HCT116 (cell line): Measurements from ENCODE around the gene SORL1. TPM values are rescaled to one million over a fixed set of nuclear protein-coding genes. Genes with fewer than 3 reads are reported as not detected.

Experiments
- ATAC-seq: fragments of 200-7000 bp; cut with Tn5 transposase; 2 replicates; pipeline ENCODE4 v1.9.1; 2020; ENCODE audit warnings: mild to moderate bottlenecking, moderate library complexity
- BruUV-seq: library from RNA; stranded (reverse); fragments of 400-500 nt; replicated peaks from 2 replicates; lab custom pipeline; 2021; lab: Mats Ljungman, UMichigan
- CTCF ChIA-PET: fragments of 300-600 bp; sonication (Branson Sonifier 250); formaldehyde crosslinking; loops from one replicate; lab custom pipeline; 2021; ENCODE audit warnings: antibody characterized with exemption; lab: Charles Lee
- POLR2A ChIA-PET: fragments of 300-600, 350-600 bp; sonication (Branson Sonifier 250); formaldehyde crosslinking; loops from one replicate; lab custom pipeline; 2021; ENCODE audit warnings: antibody characterized with exemption; lab: Charles Lee
- RAD21 ChIA-PET, 2 experiments: fragments of 300-600 bp; sonication (Branson Sonifier 250); formaldehyde crosslinking; loops; one replicate each; lab custom pipeline; 2023; ENCODE audit warnings: low total read pairs in 2 of 2; ENCODE audit not compliant: uncharacterized antibody in 2 of 2, unreplicated experiment in 2 of 2, low non-redundant PET in 1 of 2; lab: Charles Lee
- DNase-seq: peaks from one replicate; pipeline ENCODE4 v3.0.0-alpha.2; 2010; ENCODE audit warnings: low read depth, low spot score
- H2AFZ ChIP-seq: fragments of 200-600 bp; shearing (Covaris generic), sonication (generic); 2 replicates; pipeline ENCODE4 v1.6.1; 2017; ENCODE audit warnings: low read depth, mixed run types, mixed read lengths, antibody characterized with exemption, low read length; ENCODE audit not compliant: poor library complexity, severe bottlenecking
- H3K27ac ChIP-seq: 2 replicates; pipeline ENCODE4 v1.5.1; 2012; ENCODE audit warnings: low read depth, low read length
- H3K27me3 ChIP-seq: fragments of 200-600 bp; sonication (generic); 2 replicates; pipeline ENCODE4 v1.6.1; 2016; ENCODE audit warnings: mixed run types, low read length, mixed read lengths; ENCODE audit not compliant: insufficient read depth
- H3K36me3 ChIP-seq, 2 experiments: fragments of 200-500 bp in 1 of 2; fragments of 200-600 bp in 1 of 2; sonication (Bioruptor generic) in 1 of 2; sonication (generic) in 1 of 2; 2 replicates each; pipeline versions ENCODE4 v1.5.1 to v1.6.1; 2014 to 2016; ENCODE audit warnings: low read length in 2 of 2, inconsistent platforms in 1 of 2, mixed read lengths in 1 of 2, mixed run types in 1 of 2; ENCODE audit not compliant: insufficient read depth in 2 of 2, control insufficient read depth in 1 of 2
- H3K4me1 ChIP-seq, 2 experiments: fragments of 200-600 bp in 1 of 2; sonication (generic) in 1 of 2; 2 replicates each; pipeline versions ENCODE4 v1.5.1 to v1.6.1; 2012 to 2017; ENCODE audit warnings: low read length in 2 of 2, inconsistent platforms in 1 of 2, mild to moderate bottlenecking in 1 of 2, mixed read lengths in 1 of 2, mixed run types in 1 of 2, moderate library complexity in 1 of 2; ENCODE audit not compliant: insufficient read depth in 2 of 2, control insufficient read depth in 1 of 2
- H3K4me2 ChIP-seq: fragments of 200-600 bp; sonication (generic); 2 replicates; pipeline ENCODE4 v1.6.1; 2017; ENCODE audit warnings: mixed run types, low read length, mixed read lengths
- H3K4me3 ChIP-seq, 2 experiments: fragments of 200-600 bp in 1 of 2; sonication (generic) in 1 of 2; replicated peaks in 1 of 2; 2 replicates each; pipeline ENCODE4 v1.5.1; 2011 to 2016; ENCODE audit warnings: low read length in 2 of 2, control low read depth in 1 of 2, low read depth in 1 of 2, mild to moderate bottlenecking in 1 of 2, mixed read lengths in 1 of 2, mixed run types in 1 of 2
- H3K79me2 ChIP-seq: fragments of 200-600 bp; sonication (generic); 2 replicates; pipeline ENCODE4 v1.6.1; 2017; ENCODE audit warnings: mild to moderate bottlenecking, mixed run types, low read length, moderate library complexity, mixed read lengths; ENCODE audit not compliant: insufficient read depth
- H3K9ac ChIP-seq: fragments of 200-600 bp; sonication (generic); 2 replicates; pipeline ENCODE4 v1.6.1; 2016; ENCODE audit warnings: low read length, mixed read lengths
- H3K9me2 ChIP-seq: fragments of 200-600 bp; sonication (generic), shearing (Covaris generic); 2 replicates; pipeline ENCODE4 v1.6.1; 2017; ENCODE audit warnings: mixed run types, mild to moderate bottlenecking, moderate library complexity; ENCODE audit not compliant: insufficient read depth
- H3K9me3 ChIP-seq, 2 experiments: fragments of 200-500 bp in 1 of 2; fragments of 200-600 bp in 1 of 2; sonication (Bioruptor generic) in 1 of 2; sonication (generic) in 1 of 2; 2 replicates each; pipeline ENCODE4 v1.6.1; 2014 to 2017; ENCODE audit warnings: low read length in 2 of 2, mixed read lengths in 2 of 2, inconsistent platforms in 1 of 2, low read depth in 1 of 2, mild to moderate bottlenecking in 1 of 2, mixed run types in 1 of 2, moderate library complexity in 1 of 2; ENCODE audit not compliant: control insufficient read depth in 1 of 2, insufficient read depth in 1 of 2
- H4K20me1 ChIP-seq: fragments of 200-600 bp; sonication (generic), shearing (Covaris generic); 2 replicates; pipeline ENCODE4 v1.6.1; 2017; ENCODE audit warnings: mixed run types, mild to moderate bottlenecking, moderate library complexity; ENCODE audit not compliant: insufficient read depth
- ATF3 ChIP-seq: IDR thresholded peaks from 2 replicates; pipeline ENCODE4 v1.6.1; 2012
- CBX3 ChIP-seq: IDR thresholded peaks from 2 replicates; pipeline ENCODE4 v1.6.1; 2012; ENCODE audit warnings: low read depth
- EGR1 ChIP-seq: IDR thresholded peaks from 2 replicates; pipeline ENCODE4 v1.6.1; 2012; ENCODE audit warnings: low read depth
- POLR2A ChIP-seq: IDR thresholded peaks from 2 replicates; pipeline ENCODE4 v1.7.0; 2011; ENCODE audit warnings: borderline replicate concordance; ENCODE audit not compliant: insufficient read depth, insufficient read length; ENCODE audit errors: extremely low read depth
- POLR2AphosphoS5 ChIP-seq: IDR thresholded peaks from 2 replicates; pipeline ENCODE4 v1.6.1; 2011; ENCODE audit warnings: mild to moderate bottlenecking, low read depth, low read length, moderate library complexity
- RAD21 ChIP-seq: IDR thresholded peaks from 2 replicates; pipeline ENCODE4 v1.6.1; 2012; ENCODE audit warnings: low read depth, mild to moderate bottlenecking
- REST ChIP-seq: IDR thresholded peaks from 2 replicates; pipeline ENCODE4 v1.6.1; 2012; ENCODE audit warnings: low read depth
- SP1 ChIP-seq: IDR thresholded peaks from 2 replicates; pipeline ENCODE4 v1.6.1; 2012; ENCODE audit warnings: low read depth
- ZFX ChIP-seq: fragments of 450-650 bp; IDR thresholded peaks from 2 replicates; pipeline ENCODE4 v1.6.1; 2017
- intact Hi-C: fragments of 100-400 bp; cut with micrococcal nuclease; formaldehyde crosslinking; loops from 2 replicates; pipeline ENCODE4 v1.10.0; 2022
- total RNA-seq: library from RNA; stranded (reverse); gene quantifications from one replicate; pipeline ENCODE4 v1.2.1, GENCODE V29; 2021; ENCODE audit not compliant: unreplicated experiment
- TF ChIP-seq, protein P1 (sequence below): IDR thresholded peaks from 2 replicates; pipeline ENCODE4 v1.6.1; 2011; ENCODE audit warnings: mild to moderate bottlenecking, low read length, moderate library complexity; ENCODE audit not compliant: insufficient replicate concordance; ENCODE audit errors: extremely low read depth

SORL1 gene
- total RNA-seq, 1 experiment from 2014 or later, result 17.4 TPM

- no peaks in the 10 kb centered on the region for H3K9me3 ChIP-seq
- H3K27me3 ChIP-seq, result no peaks in the 10 kb centered on the region
- H3K9me2 ChIP-seq, result no peaks in the 10 kb centered on the region
- TF ChIP-seq, protein P1, sequence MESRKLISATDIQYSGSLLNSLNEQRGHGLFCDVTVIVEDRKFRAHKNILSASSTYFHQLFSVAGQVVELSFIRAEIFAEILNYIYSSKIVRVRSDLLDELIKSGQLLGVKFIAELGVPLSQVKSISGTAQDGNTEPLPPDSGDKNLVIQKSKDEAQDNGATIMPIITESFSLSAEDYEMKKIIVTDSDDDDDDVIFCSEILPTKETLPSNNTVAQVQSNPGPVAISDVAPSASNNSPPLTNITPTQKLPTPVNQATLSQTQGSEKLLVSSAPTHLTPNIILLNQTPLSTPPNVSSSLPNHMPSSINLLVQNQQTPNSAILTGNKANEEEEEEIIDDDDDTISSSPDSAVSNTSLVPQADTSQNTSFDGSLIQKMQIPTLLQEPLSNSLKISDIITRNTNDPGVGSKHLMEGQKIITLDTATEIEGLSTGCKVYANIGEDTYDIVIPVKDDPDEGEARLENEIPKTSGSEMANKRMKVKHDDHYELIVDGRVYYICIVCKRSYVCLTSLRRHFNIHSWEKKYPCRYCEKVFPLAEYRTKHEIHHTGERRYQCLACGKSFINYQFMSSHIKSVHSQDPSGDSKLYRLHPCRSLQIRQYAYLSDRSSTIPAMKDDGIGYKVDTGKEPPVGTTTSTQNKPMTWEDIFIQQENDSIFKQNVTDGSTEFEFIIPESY, result no peak
- TF ChIP-seq RAD21 (no peak), POLR2A (no peak), POLR2AphosphoS5 (no peak), CBX3 (no peak), EGR1 (no peak), ATF3 (no peak), REST (no peak), SP1 (no peak), ZFX (no peak)
- DNase-seq, result no peak
- H3K4me3 ChIP-seq, result no peak overlapping the region
- BruUV-seq, result no TSS peak
- RAD21 ChIA-PET, result no interaction called here
- H3K4me2 ChIP-seq, result no peak overlapping the region
- POLR2A ChIA-PET, result no interaction called here
- CTCF ChIA-PET, result no interaction called here
- ATAC-seq, result no peak
- H3K79me2 ChIP-seq, result no peaks in the 10 kb centered on the region
- H4K20me1 ChIP-seq, result no peaks in the 10 kb centered on the region
- no peak overlapping the region for H3K27ac ChIP-seq
- intact Hi-C loops, result no loop called here
- no peak overlapping the region for H3K9ac ChIP-seq
- no peak overlapping the region for H2AFZ ChIP-seq
- H3K4me1 ChIP-seq, result no peaks in the 10 kb centered on the region
- H3K36me3 ChIP-seq, result no peaks in the 10 kb centered on the region
These were observed 88.5 kb downstream of the SORL1 start for GRCh38 chr11:121540627-121541026.
